Activated CD4-positive, alpha-beta memory T cell treated with anti-CD3 and anti-CD28 coated beads, Interleukin-2, amount 10 ng/mL, durations not matched to agents 7 days and 5 days (primary cell): ENCODE measurements around the gene TAAR1. TPM values are rescaled to one million over a fixed set of nuclear protein-coding genes. Genes with fewer than 3 reads are reported as not detected.
"Not testable (repeated sequence)": the region's sequence is repeated elsewhere in the genome, so short reads cannot be mapped to it uniquely, and the experiment has no call there.

ENCODE experiments used
- CTCF ChIA-PET: fragments of 350-600 bp; sonication (Branson Sonifier 250); formaldehyde crosslinking; loops from one replicate; lab custom pipeline; 2021; ENCODE audit warnings: antibody characterized with exemption, inconsistent platforms; lab: Charles Lee
- POLR2A ChIA-PET: fragments of 350-600 bp; sonication (Branson Sonifier 250); formaldehyde crosslinking; loops from one replicate; lab custom pipeline; 2021; ENCODE audit warnings: antibody characterized with exemption; lab: Charles Lee
- DNase-seq: peaks from one replicate; pipeline ENCODE4 v3.0.0-alpha.2; 2020
- H3K27ac Mint-ChIP-seq: one replicate; pipeline ENCODE4 v1.8.0; 2021; ENCODE audit warnings: mild to moderate bottlenecking, mixed read lengths
- H3K27me3 Mint-ChIP-seq: one replicate; pipeline ENCODE4 v1.8.0; 2021; ENCODE audit warnings: mixed read lengths
- H3K36me3 Mint-ChIP-seq: one replicate; pipeline ENCODE4 v1.8.0; 2021; ENCODE audit warnings: low read depth, mixed read lengths
- H3K4me1 Mint-ChIP-seq: one replicate; pipeline ENCODE4 v1.8.0; 2021; ENCODE audit warnings: mixed read lengths
- H3K4me3 Mint-ChIP-seq: one replicate; pipeline ENCODE4 v1.8.0; 2021; ENCODE audit warnings: mild to moderate bottlenecking, mixed read lengths
- H3K9me3 Mint-ChIP-seq: one replicate; pipeline ENCODE4 v1.8.0; 2021; ENCODE audit warnings: mixed read lengths
- total RNA-seq, 2 experiments: library from RNA; stranded (reverse); gene quantifications; one replicate each; pipeline ENCODE4 v1.2.3, GENCODE V29; 2021

Gene TAAR1
- total RNA-seq, 2 experiments from 2014 or later, result not detected

DNA sequence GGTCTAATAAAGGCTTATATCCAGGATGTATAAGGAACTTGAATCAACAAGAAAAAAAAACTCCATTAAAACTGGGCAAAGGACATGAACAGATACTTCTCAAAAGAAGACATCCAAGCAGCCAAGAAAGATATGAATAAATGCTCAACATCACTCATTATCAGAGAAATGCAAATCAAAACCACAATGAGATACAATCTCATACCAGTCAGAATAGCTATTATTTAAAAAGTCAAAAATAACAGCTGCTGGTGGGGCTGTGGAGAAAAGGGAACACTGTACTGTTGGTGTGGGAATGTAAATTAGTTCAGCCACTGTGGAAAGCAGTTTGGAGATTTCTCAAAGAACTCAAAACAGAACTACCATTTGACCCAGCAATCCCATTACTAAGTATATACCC is 20.1 kb upstream of the TAAR1 start:
- H3K27me3 Mint-ChIP-seq, result peaks cover 16% of the 10 kb centered on the region
- peaks cover 38% of the 10 kb centered on the region for H3K4me1 Mint-ChIP-seq
- POLR2A ChIA-PET, H3K36me3 Mint-ChIP-seq, H3K4me3 Mint-ChIP-seq, H3K9me3 Mint-ChIP-seq, H3K27ac Mint-ChIP-seq, DNase-seq: not testable (repeated sequence)
- CTCF ChIA-PET, result interaction anchor here (1.3 to 2.9 kb wide), 3 partner anchors 9 to 119 kb away, joined by 3 to 12 read pairs (median 9); partner anchors contain the start of gene SLC18B1

DNA sequence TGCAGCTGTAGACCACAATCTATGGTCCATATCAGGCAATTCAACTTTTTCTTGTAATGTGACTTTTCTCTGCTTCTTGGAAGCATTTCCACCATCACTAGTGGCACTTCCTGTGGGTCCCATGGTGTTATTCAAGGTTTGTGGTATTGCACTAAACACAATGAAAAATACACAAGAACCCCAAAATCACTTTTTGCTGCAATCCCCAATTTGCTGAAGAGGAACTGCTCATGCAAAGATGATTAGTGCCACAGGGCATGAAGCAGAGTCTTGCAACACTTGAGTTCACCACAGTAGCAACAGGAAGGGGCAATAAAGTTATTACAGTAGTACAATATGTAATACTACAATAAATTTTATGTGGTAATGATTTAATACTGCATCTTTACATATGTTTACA is 16.8 kb upstream of the TAAR1 start:
- H3K36me3 Mint-ChIP-seq, result peaks cover 7% of the 10 kb centered on the region
- H3K27ac Mint-ChIP-seq, result no peak overlapping the region
- ChIA-PET CTCF (no interaction called here), POLR2A (no interaction called here)
- peak; percentile 29 for DNase-seq
- H3K4me3 Mint-ChIP-seq, result no peak overlapping the region
- H3K4me1 Mint-ChIP-seq, result peaks cover 36% of the 10 kb centered on the region
- H3K9me3 Mint-ChIP-seq, result peaks cover 3% of the 10 kb centered on the region
- H3K27me3 Mint-ChIP-seq, result peaks cover 12% of the 10 kb centered on the region

DNA sequence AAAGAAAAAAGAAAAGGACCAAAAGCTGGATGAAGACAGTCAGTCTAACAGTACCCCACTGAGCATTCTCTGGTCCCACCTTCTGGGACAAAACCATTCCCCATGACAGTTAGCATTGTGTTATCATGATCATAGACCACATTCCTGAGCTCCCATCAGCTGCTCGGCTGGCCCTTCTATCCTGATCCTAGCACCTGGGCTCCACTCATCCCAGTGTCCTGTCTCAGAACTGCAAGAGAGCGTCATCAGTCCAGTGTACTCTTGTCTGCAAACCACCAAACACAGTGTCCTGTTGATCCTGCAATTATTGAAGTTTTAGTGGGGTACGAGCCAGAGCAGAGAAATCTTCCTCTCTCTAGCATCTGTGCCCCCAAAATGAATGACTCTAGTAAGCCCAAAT is 16.0 kb upstream of the TAAR1 start:
- DNase-seq, result no peak
- Mint-ChIP-seq H3K4me1 (peaks cover 37% of the 10 kb centered on the region), H3K27ac (no peak overlapping the region), H3K36me3 (peaks cover 7% of the 10 kb centered on the region), H3K9me3 (peaks cover 3% of the 10 kb centered on the region), H3K4me3 (no peak overlapping the region), H3K27me3 (peaks cover 12% of the 10 kb centered on the region)
- ChIA-PET CTCF (no interaction called here), POLR2A (no interaction called here)

DNA sequence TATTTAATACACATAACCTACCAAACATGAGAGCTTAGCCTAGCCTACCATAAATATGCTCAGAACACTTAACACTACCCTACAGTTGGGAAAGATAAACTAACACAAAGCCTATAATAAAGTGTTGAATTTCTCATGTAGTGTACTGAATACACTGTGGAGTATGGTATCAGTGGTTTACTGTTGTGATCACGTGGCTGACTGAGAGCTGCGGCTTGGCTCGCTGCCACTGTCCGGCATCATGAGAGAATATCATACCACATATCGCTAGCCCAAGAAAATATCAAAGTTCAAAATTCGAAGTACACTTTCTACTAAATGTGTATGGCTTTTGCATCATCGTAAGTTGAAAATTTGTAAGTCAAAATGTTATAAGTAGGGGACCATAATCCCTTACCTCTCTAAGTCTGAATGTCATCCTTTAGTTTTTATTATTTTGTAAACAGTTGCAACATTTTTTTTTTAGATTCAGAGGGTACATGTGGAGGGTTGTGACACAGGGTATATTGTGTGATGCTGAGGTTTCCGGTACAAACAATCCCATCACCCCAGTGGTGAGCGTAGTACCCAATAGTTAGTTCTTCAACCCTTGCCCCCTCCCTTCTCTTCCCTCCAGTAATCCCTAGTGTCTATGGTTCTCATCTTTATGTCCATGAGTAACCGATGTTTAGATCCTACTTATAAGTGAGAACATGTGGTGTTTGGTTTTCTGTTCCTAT is 14.6 kb upstream of the TAAR1 start:
- DNase-seq, result no peak
- Mint-ChIP-seq H3K9me3 (peaks cover 3% of the 10 kb centered on the region), H3K4me3 (no peak overlapping the region), H3K27me3 (peaks cover 12% of the 10 kb centered on the region), H3K4me1 (peaks cover 29% of the 10 kb centered on the region), H3K27ac (no peak overlapping the region), H3K36me3 (peaks cover 5% of the 10 kb centered on the region)
- POLR2A ChIA-PET, result no interaction called here
- CTCF ChIA-PET, result interaction anchor here (1.2 to 2.0 kb wide), 3 partner anchors 125 to 289 kb away, joined by 4 to 5 read pairs (median 4); partner anchors contain the start of gene SLC18B1

DNA sequence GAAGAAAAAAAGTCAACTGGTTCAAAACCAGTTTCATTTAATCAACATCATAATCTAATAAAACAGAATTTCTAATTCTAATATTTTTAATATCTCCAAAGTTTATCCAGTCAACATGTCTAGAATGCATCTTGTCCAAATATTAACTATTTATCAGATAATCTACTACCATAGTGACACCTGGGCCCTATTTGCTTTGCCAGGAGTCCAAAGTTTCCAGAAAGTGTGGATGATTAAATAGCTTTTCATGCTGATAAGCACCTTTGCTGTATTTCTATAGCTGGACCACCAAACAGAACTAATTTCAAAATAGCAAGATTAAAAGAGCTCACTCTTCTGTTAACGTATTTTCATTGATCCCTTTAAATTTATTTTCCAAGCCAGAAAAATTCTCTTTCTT is 12.3 kb upstream of the TAAR1 start:
- H3K27ac Mint-ChIP-seq, result no peak overlapping the region

DNA sequence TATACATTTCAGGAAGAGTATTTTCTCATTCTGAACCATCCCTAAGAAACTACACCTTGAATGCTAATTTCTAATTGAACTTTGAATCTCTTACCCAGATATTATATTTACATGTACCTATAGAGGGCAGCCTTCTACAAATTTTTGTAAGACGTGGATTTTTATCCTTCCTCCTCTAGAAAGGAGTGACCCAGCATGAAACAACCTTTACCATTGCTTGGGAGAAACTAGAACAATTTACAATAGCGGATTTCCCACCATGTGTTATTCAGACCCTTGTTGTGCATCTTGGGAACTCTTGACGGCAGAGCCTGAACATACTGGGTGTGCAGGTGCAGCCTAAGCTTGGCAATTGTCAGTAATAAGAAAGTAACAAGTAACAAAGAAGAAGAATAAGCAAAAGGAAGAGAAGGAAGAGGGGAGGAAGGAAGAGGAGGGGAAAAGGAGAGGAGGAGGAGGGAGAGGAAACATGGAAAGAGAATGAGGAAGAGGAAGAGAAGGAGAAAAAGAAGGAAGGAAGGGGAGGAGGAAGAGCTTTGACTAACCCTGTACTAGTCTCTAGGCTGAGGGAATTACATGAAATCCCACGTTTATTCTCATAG is 10.8 kb upstream of the TAAR1 start:
- H3K9me3 Mint-ChIP-seq, result no peaks in the 10 kb centered on the region
- no peaks in the 10 kb centered on the region for H3K36me3 Mint-ChIP-seq
- H3K27ac Mint-ChIP-seq, result no peak overlapping the region
- DNase-seq, result no peak
- no peak overlapping the region for H3K4me3 Mint-ChIP-seq
- H3K4me1 Mint-ChIP-seq, result peaks cover 9% of the 10 kb centered on the region
- ChIA-PET POLR2A (interaction anchor here (1.2 to 2.8 kb wide), 4 partner anchors 83 to 145 kb away, joined by 3 to 11 read pairs (median 6); partner anchors contain the start of gene RPS12), CTCF (interaction anchor here (0.6 to 4.9 kb wide), 25 partner anchors 9 to 378 kb away, joined by 3 to 55 read pairs (median 6); partner anchors contain the start of genes SLC18B1 and TAAR1)
- peaks cover 11% of the 10 kb centered on the region for H3K27me3 Mint-ChIP-seq

More for the DNA sequence above, 12.3 kb upstream of the TAAR1 start:
- POLR2A ChIA-PET, result interaction anchor here (1.0 to 2.8 kb wide), 4 partner anchors 92 to 143 kb away, joined by 3 to 11 read pairs (median 6); partner anchors contain the start of genes RPS12 and SLC18B1
- peaks cover 12% of the 10 kb centered on the region for H3K27me3 Mint-ChIP-seq
- H3K4me3 Mint-ChIP-seq, result no peak overlapping the region
- H3K36me3 Mint-ChIP-seq, result no peaks in the 10 kb centered on the region
- CTCF ChIA-PET, result interaction anchor here (0.9 to 4.9 kb wide), 8 partner anchors 8 to 138 kb away, joined by 3 to 55 read pairs (median 11); partner anchors contain the start of genes SLC18B1 and TAAR1
- no peaks in the 10 kb centered on the region for H3K9me3 Mint-ChIP-seq
- H3K4me1 Mint-ChIP-seq, result peaks cover 20% of the 10 kb centered on the region
- DNase-seq, result no peak

DNA sequence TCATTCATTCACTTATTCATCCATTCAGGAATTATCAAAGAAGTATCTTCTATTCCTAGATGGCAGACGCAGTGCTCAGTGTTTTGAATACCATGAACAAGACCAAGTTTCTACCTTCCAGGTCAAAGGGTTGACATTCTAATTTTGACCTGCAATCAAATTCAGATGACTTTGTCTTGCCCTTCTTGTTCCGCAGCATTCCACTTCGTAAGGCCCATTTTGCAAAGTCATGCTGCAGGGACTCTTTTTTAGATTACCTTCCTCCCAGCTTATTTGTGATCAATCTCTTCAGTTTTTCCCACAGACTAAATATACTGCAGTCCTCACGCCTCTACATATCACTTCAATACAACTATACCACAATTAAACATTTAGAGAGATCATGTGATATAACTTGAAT is 7.1 kb upstream of the TAAR1 start:
- Mint-ChIP-seq H3K4me1 (peaks cover 5% of the 10 kb centered on the region), H3K27me3 (peaks cover 3% of the 10 kb centered on the region), H3K36me3 (no peaks in the 10 kb centered on the region), H3K27ac (no peak overlapping the region), H3K4me3 (no peak overlapping the region), H3K9me3 (no peaks in the 10 kb centered on the region)
- POLR2A ChIA-PET, result no interaction called here
- CTCF ChIA-PET, result interaction anchor here (0.6 kb wide), 1 partner anchor 135 kb away, joined by 5 read pairs; no protein-coding TSS in a partner anchor
- DNase-seq, result no peak

DNA sequence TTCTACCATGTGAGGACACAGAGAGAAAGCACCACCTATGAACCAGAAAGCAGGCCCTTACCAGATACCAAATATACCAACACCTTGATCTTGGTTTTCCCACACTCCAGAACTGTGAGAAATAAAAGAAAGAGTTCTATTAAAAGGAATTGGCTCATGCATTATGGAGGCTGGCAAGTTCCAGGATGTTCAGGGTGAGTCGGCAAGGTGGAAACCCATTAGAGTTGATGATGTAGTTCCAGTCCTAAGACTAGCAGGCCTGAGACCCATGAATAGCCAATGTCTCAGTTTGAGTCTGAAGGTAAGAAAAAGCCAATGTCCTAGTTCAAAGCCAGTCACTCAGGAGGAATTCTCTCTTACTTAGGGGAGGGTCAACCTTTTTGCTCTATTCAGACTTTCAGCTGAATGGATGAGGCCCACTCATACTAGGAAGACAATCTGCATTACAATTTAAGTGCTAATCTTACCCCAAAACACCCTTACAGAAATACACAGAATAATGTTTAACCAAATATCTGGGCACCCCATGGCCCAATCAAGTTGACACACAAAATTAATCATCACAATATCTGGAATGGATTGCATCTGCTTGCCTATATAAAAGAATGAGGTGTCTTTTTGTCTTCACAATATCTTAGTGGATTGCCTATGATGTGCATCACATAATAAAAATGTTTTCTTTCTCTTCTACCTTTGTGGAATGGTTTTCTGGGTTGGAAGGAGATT is 5.5 kb upstream of the TAAR1 start:
- Mint-ChIP-seq H3K27me3 (peaks cover 3% of the 10 kb centered on the region), H3K4me1 (no peaks in the 10 kb centered on the region), H3K9me3 (no peaks in the 10 kb centered on the region), H3K27ac (no peak overlapping the region), H3K36me3 (no peaks in the 10 kb centered on the region), H3K4me3 (no peak overlapping the region)
- CTCF ChIA-PET, result no interaction called here
- DNase-seq, result no peak
- POLR2A ChIA-PET, result no interaction called here

DNA sequence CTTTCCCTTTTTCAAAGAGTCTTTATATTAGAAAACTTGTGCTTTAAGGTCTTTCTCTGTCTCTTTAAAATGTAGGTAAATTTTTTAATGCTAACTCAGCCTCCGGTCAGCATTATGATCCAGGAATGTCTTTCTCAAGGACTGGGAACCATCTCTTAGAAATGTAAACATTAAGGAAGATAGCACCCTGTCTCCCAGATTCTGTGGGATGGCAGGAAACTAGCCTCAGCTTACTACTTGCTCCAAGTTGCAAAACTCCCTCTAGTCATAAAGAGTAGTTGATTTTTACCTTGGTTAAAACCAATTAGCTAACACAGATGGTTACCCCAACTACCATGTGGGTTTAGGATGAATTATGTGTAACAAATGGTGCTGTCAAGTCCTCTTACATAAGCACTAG is 4.7 kb upstream of the TAAR1 start:
- H3K4me3 Mint-ChIP-seq, result no peak overlapping the region
- H3K36me3 Mint-ChIP-seq, result no peaks in the 10 kb centered on the region
- ChIA-PET POLR2A (no interaction called here), CTCF (no interaction called here)
- no peaks in the 10 kb centered on the region for H3K4me1 Mint-ChIP-seq
- DNase-seq, result no peak
- H3K27ac Mint-ChIP-seq, result no peak overlapping the region
- H3K9me3 Mint-ChIP-seq, result no peaks in the 10 kb centered on the region
- peaks cover 3% of the 10 kb centered on the region for H3K27me3 Mint-ChIP-seq

DNA sequence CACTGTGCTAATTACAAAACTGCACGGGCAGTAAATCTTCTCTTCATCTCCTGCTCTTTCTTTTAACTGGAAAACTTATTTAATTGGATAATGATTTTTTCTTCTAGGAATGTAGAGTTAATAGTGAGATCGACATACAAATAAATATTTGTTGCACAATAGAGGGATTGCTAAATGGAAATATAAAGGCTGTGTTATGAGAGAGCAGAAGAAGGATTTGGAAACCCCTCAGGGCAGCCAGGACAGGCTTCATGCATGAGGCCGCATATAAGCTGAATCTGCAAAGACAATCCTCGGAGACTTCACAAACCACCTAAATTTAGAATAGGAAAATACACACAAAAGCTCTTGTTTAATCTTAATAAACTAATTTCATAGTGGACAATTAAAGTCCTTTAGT is 2.9 kb upstream of the TAAR1 start:
- Mint-ChIP-seq H3K4me1 (no peaks in the 10 kb centered on the region), H3K4me3 (no peak overlapping the region), H3K27me3 (peaks cover 3% of the 10 kb centered on the region), H3K36me3 (no peaks in the 10 kb centered on the region), H3K27ac (no peak overlapping the region), H3K9me3 (no peaks in the 10 kb centered on the region)
- ChIA-PET CTCF (no interaction called here), POLR2A (no interaction called here)
- no peak for DNase-seq

DNA sequence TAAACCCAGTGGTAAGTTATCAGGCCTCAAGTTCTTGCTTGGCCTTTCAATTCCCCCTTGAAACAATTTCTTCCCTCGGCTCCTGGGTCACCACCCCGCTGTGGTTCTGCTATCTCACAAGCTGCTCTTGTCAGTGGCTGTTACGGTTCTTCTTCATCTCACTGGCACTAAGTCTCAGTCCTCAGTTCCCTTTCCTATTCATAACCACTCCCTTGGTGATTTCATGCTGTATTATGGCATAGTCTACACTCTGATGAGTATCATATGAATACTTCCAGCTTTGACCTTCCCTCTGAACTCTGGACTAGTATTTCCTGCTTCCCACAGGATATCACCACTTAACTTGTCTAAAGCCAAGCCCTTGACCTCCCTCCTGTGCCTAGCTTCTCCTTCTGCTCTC is 7.9 kb downstream of the TAAR1 start:
- ChIA-PET CTCF (no interaction called here), POLR2A (no interaction called here)
- no peak for DNase-seq
- no peaks in the 10 kb centered on the region for H3K36me3 Mint-ChIP-seq
- peaks cover 31% of the 10 kb centered on the region for H3K27me3 Mint-ChIP-seq
- peaks cover 7% of the 10 kb centered on the region for H3K4me1 Mint-ChIP-seq
- H3K4me3 Mint-ChIP-seq, result no peak overlapping the region
- H3K27ac Mint-ChIP-seq, result no peak overlapping the region
- H3K9me3 Mint-ChIP-seq, result no peaks in the 10 kb centered on the region

DNA sequence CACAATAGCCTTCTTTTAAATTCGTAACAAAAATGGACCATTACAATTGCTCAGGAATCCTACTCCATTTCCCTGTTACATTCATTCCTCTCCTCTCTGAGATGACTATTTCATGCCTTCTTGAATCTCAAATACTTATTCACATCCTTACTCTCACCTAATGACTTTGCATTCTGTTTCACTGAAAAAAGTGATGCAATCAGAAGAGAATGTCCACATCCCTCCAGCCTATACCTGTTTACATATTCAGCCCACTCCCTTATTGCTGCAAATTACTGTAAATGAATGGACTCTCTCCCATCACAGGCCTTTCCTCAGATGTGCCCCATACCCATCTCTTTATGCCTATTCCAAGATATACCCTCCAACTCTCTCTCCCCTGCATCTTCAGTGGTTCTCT is 8.6 kb downstream of the TAAR1 start:
- ChIA-PET CTCF (no interaction called here), POLR2A (no interaction called here)
- Mint-ChIP-seq H3K27ac (no peak overlapping the region), H3K4me1 (peaks cover 7% of the 10 kb centered on the region), H3K4me3 (no peak overlapping the region), H3K9me3 (no peaks in the 10 kb centered on the region), H3K36me3 (no peaks in the 10 kb centered on the region), H3K27me3 (peaks cover 31% of the 10 kb centered on the region)
- DNase-seq, result no peak

DNA sequence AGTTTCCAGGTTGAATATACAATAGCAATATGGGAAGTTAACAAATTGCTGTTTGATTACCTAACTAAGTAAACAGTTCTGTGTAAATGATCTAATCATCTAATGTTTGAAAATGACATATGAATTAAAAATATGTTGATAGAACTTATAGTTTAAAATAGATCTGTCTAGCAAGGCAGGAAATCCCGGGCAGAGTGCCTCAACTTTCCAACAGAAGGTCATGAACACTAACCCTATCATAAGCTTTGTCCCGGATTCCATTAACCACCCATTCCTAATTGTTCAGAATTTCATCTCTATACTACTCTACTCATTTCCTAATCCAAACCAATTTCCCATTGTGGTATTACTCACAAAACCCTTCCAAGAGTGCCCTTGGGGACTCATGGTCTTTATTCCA is 10.2 kb downstream of the TAAR1 start:
- no peak overlapping the region for H3K4me3 Mint-ChIP-seq
- no peaks in the 10 kb centered on the region for H3K9me3 Mint-ChIP-seq
- CTCF ChIA-PET, result interaction anchor here (1.2 to 1.3 kb wide), 2 partner anchors 150 to 369 kb away, joined by 3 read pairs; partner anchors contain the start of gene SLC18B1
- H3K27ac Mint-ChIP-seq, result no peak overlapping the region
- H3K36me3 Mint-ChIP-seq, result no peaks in the 10 kb centered on the region
- no peak for DNase-seq
- H3K4me1 Mint-ChIP-seq, result peaks cover 7% of the 10 kb centered on the region
- peaks cover 27% of the 10 kb centered on the region for H3K27me3 Mint-ChIP-seq
- POLR2A ChIA-PET, result interaction anchor here (0.9 kb wide), 1 partner anchor 165 kb away, joined by 3 read pairs; the partner anchor contains the start of gene RPS12
